K562 (cell line): Measurements from ENCODE around the gene SEMA4G. TPM values are rescaled to one million over a fixed set of nuclear protein-coding genes. Genes with fewer than 3 reads are reported as not detected.

Source experiments
- ATAC-seq: fragments of 200-7000 bp; cut with Tn5 transposase; 3 replicates; pipeline ENCODE4 v1.9.1; 2020; ENCODE audit warnings: moderate library complexity
- BruUV-seq: library from RNA; stranded (reverse); fragments of 400-500 nt; replicated peaks from 2 replicates; lab custom pipeline; 2021; lab: Mats Ljungman, UMichigan
- CTCF ChIA-PET: fragments of 300-600 bp; formaldehyde crosslinking; extraction: SDS; loops from one replicate; lab custom pipeline; 2021; ENCODE audit warnings: low intra/inter-chr PET ratio; lab: Yijun Ruan, JAX
- POLR2A ChIA-PET: fragments of 300-600, 350-650 bp; sonication (Branson Sonifier 250); formaldehyde crosslinking; extraction: SDS; loops from one replicate; lab custom pipeline; 2021; ENCODE audit warnings: antibody characterized with exemption, inconsistent platforms; lab: Yijun Ruan, JAX
- DNase-seq, 4 experiments: peaks; one replicate each; pipeline versions ENCODE4 v3.0.0 to v3.0.0-alpha.2; 2011 to 2018; ENCODE audit warnings: low spot score in 3 of 4, mixed read lengths in 3 of 4; ENCODE audit errors: extremely low read depth in 1 of 4
- FAIRE-seq: peaks from 2 replicates; lab custom pipeline; 2011; peaks lifted over from hg19 to GRCh38; lab: Jason Lieb, UNC
- H2AFZ ChIP-seq: 2 replicates; pipeline ENCODE4 v1.6.0; 2011; ENCODE audit warnings: low read depth, low read length, control low read depth, inconsistent platforms
- H3K27ac ChIP-seq: fragments of 200-600 bp; 3 replicates; pipeline ENCODE4 v1.8.0; 2011; ENCODE audit warnings: low read depth, mild to moderate bottlenecking, control low read depth, inconsistent platforms, low read length, moderate library complexity, mixed read lengths; ENCODE audit errors: extremely low read depth
- H3K27me3 ChIP-seq, 2 experiments: fragments of 300-600 bp in 1 of 2; 2 replicates in 1 of 2; 3 replicates in 1 of 2; pipeline versions ENCODE4 v1.6.0 to v1.8.0; 2011; ENCODE audit warnings: inconsistent platforms in 2 of 2, low read length in 2 of 2, mild to moderate bottlenecking in 1 of 2, mixed read lengths in 1 of 2, moderate library complexity in 1 of 2; ENCODE audit not compliant: control insufficient read depth in 2 of 2, insufficient read depth in 2 of 2
- H3K36me3 ChIP-seq: fragments of 300-600 bp; 3 replicates; pipeline ENCODE4 v1.8.0; 2011; ENCODE audit warnings: mild to moderate bottlenecking, low read length, inconsistent platforms; ENCODE audit not compliant: control insufficient read depth, insufficient read depth
- H3K4me1 ChIP-seq, 2 experiments: fragments of 200-600 bp in 1 of 2; replicated peaks in 1 of 2; 2 replicates in 1 of 2; 3 replicates in 1 of 2; pipeline versions ENCODE4 v1.5.1 to v1.8.0; 2011; ENCODE audit warnings: inconsistent platforms in 2 of 2, low read length in 2 of 2, mild to moderate bottlenecking in 1 of 2, mixed read lengths in 1 of 2, moderate library complexity in 1 of 2; ENCODE audit not compliant: control insufficient read depth in 2 of 2, insufficient read depth in 2 of 2
- H3K4me2 ChIP-seq: 2 replicates; pipeline ENCODE4 v1.6.1; 2011; ENCODE audit warnings: low read length, control low read depth, inconsistent platforms, mixed read lengths; ENCODE audit not compliant: insufficient read depth
- H3K4me3 ChIP-seq: fragments of 200-600 bp; sonication (generic), shearing (Covaris generic); 2 replicates; pipeline ENCODE4 v1.5.1; 2016; ENCODE audit warnings: control low read depth, inconsistent platforms
- H3K79me2 ChIP-seq: fragments of 200-600 bp; 3 replicates; pipeline ENCODE4 v1.8.0; 2011; ENCODE audit warnings: low read length, inconsistent platforms; ENCODE audit not compliant: control insufficient read depth, insufficient read depth
- H3K9ac ChIP-seq, 2 experiments: 2 replicates each; pipeline versions ENCODE4 v1.6.0 to v1.6.1; 2011; ENCODE audit warnings: low read depth in 2 of 2, low read length in 2 of 2, control low read depth in 1 of 2, inconsistent platforms in 1 of 2, mild to moderate bottlenecking in 1 of 2, mixed read lengths in 1 of 2; ENCODE audit not compliant: insufficient read depth in 1 of 2
- H3K9me1 ChIP-seq: one replicate; pipeline ENCODE4 v1.6.0; 2011; ENCODE audit warnings: inconsistent platforms, mild to moderate bottlenecking, low read length, moderate library complexity; ENCODE audit not compliant: control insufficient read depth, insufficient read depth
- H3K9me3 ChIP-seq: replicated peaks from 2 replicates; pipeline ENCODE4 v1.5.1; 2011; ENCODE audit warnings: low read depth, low read length, inconsistent platforms; ENCODE audit not compliant: control insufficient read depth, insufficient read depth
- H4K20me1 ChIP-seq: replicated peaks from 2 replicates; pipeline ENCODE4 v1.6.1; 2011; ENCODE audit warnings: low read length, inconsistent platforms, mixed read lengths; ENCODE audit not compliant: control insufficient read depth, insufficient read depth
- AFF4 ChIP-seq: sonication (generic); formaldehyde crosslinking; IDR thresholded peaks from 2 replicates; pipeline ENCODE4 v1.8.0; 2023; ENCODE audit warnings: mild to moderate bottlenecking, missing genetic modification reagents
- ATF2 ChIP-seq: sonication (generic); formaldehyde crosslinking; IDR thresholded peaks from 2 replicates; pipeline ENCODE4 v1.8.1; 2022; ENCODE audit warnings: missing genetic modification reagents
- CC2D1A ChIP-seq: fragments of 450-650 bp; IDR thresholded peaks from 2 replicates; pipeline ENCODE4 v1.6.1; 2017; ENCODE audit warnings: mild to moderate bottlenecking
- DMBX1 ChIP-seq: fragments of 250-450 bp; sonication (Bioruptor Pico); IDR thresholded peaks from 2 replicates; pipeline ENCODE4 v1.8.0; 2022; ENCODE audit warnings: inconsistent platforms, mild to moderate bottlenecking, moderate library complexity, borderline replicate concordance
- E2F1 ChIP-seq: sonication (generic); formaldehyde crosslinking; IDR thresholded peaks from 2 replicates; pipeline ENCODE4 v1.8.1; 2023; ENCODE audit warnings: mild to moderate bottlenecking, missing genetic modification reagents, moderate library complexity
- HDAC1 ChIP-seq, 2 experiments: fragments of 450-650 bp; IDR thresholded peaks; 2 replicates each; pipeline ENCODE4 v1.6.1; 2016 to 2017; ENCODE audit warnings: inconsistent platforms in 1 of 2, mild to moderate bottlenecking in 1 of 2, moderate library complexity in 1 of 2
- HES1 ChIP-seq: fragments of 450-650 bp; IDR thresholded peaks from 2 replicates; pipeline ENCODE4 v1.6.1; 2016; ENCODE audit warnings: low read depth, mild to moderate bottlenecking, moderate library complexity
- SRSF3 ChIP-seq: fragments of 200-400 bp; formaldehyde crosslinking; IDR thresholded peaks from 2 replicates; pipeline ENCODE4 v1.6.1; 2016; ENCODE audit warnings: mild to moderate bottlenecking, low read length, moderate library complexity; ENCODE audit not compliant: insufficient read depth
- USF1 ChIP-seq: sonication (generic); formaldehyde crosslinking; IDR thresholded peaks from 2 replicates; pipeline ENCODE4 v1.9.0; 2022; ENCODE audit warnings: mild to moderate bottlenecking, missing genetic modification reagents
- XRCC3 ChIP-seq: fragments of 450-650 bp; IDR thresholded peaks from 2 replicates; pipeline ENCODE4 v1.6.1; 2017; ENCODE audit warnings: mild to moderate bottlenecking, moderate library complexity
- ZNF212 ChIP-seq: fragments of 450-650 bp; formaldehyde crosslinking; IDR thresholded peaks from 2 replicates; pipeline ENCODE4 v1.4.0; 2020; ENCODE audit warnings: mild to moderate bottlenecking
- WGBS: fragments of 100-300 bp; shearing (Covaris generic); methylation state at CpG from one replicate; pipeline ENCODE4 v1.1.6; 2016; ENCODE audit warnings: low coverage, mixed read lengths; ENCODE audit not compliant: insufficient coverage; ENCODE audit errors: missing lambda C conversion rate; 5-methylcytosine and 5-hydroxymethylcytosine counted together
- in situ Hi-C: fragments of 300-500 bp; cut with MboI; formaldehyde crosslinking; loops from 4 replicates; pipeline ENCODE4 v1.15.0; 2018; ENCODE audit warnings: inconsistent platforms, mixed read lengths
- intact Hi-C: fragments of 100-400 bp; cut with micrococcal nuclease; formaldehyde crosslinking; loops from 2 replicates; pipeline ENCODE4 v1.14.2; 2022
- polyA plus RNA-seq, 8 experiments: library from polyadenylated mRNA; depleted of rRNA in 4 of 8; stranded (reverse) in 5 of 8; unstranded in 3 of 8; fragments of >200 nt; fragmentation: Nextera tagmentation in 2 of 8; fragmentation: Illumina TruSeq in 1 of 8; extraction: Ambion mirVana in 2 of 8; extraction: Trizol in 1 of 8; gene quantifications; 2 replicates each; pipeline versions ENCODE4 v1.2.1 to v1.2.3, GENCODE V29; 2011 to 2014; ENCODE audit warnings: inconsistent platforms in 1 of 8, missing spikeins in 1 of 8
- total RNA-seq, 7 experiments: library from RNA; depleted of rRNA in 6 of 7; stranded (reverse); fragments of >200 nt in 6 of 7; fragmentation: Illumina TruSeq in 2 of 7; extraction: Trizol in 2 of 7; gene quantifications; 2 replicates each; pipeline versions ENCODE4 v1.2.1 to v1.2.3, GENCODE V29; 2011 to 2021; ENCODE audit warnings: low replicate concordance in 1 of 7
- TF ChIP-seq, protein P1 (sequence below): fragments of 250-450 bp; sonication (Bioruptor Pico); IDR thresholded peaks from 2 replicates; pipeline ENCODE4 v1.9.0; 2021; ENCODE audit warnings: mild to moderate bottlenecking

SEMA4G gene
- total and polyA plus RNA-seq, 9 of the 15 experiments (the other 6 are each of a cell fraction or from before 2014, with no cell fraction given) = 0.40 to 7.8 (median 1.8) TPM

DNA sequence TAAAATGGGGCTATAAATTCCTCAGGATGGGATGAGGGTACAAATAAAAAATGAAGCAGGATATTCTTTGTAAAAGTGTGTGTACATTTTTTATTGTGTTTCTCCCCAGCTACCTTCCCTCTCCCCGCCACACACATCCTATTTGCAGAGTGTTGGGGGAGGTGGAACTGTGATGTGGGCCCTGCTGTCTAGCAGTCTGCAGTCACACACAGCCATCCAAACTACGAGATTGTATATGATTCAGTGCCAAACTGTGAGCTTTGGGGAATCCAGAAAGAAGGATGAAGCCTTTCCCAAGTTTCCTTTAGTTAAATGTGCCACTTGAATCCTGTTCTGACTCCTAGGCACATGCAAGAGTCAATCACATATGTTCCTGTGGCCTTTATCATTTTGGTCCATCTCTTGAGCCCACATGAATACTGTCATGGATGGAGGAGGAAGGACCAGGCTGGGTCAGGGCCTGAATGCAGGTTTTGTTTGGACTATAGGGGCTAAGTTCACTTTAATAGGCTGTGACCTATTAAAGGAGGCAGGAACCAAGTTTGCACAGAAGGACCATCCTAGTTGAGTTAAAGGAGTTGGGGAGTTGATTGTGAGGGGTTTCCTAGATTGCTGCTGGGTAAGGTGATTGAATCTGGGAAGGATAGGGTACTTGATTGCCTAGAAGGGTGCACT is 1.1 kb upstream of the SEMA4G start (continued):
- no peak for TF ChIP-seq SRSF3
- no peak for TF ChIP-seq CC2D1A
- no peak for TF ChIP-seq ATF2 (CRISPR knock-in tag)
- TF ChIP-seq HES1 = no peak
- TF ChIP-seq E2F1 (CRISPR knock-in tag) = no peak
- no peak for TF ChIP-seq XRCC3

DNA sequence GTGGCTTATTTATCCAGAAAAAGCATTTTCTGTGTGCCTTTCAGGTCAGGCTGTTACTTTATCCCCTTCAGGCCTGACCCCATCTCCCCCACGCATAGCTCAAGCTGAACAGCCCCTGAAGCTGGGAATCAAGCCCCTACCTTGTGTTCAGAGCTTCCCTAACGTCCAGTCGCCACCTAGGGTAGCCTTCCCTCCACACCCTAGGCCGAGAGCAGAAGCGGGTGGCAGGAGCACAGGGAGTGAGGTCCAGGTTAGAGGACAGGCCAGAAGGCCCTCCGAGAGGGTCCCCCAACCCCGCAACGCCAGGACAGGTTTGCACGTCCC is 479 bp upstream of the SEMA4G start:
- intact Hi-C loops (no loop called here), in situ Hi-C loops (no loop called here)
- DNase-seq (no peak), ATAC-seq (peak; percentile 61), FAIRE-seq (no peak)
- ChIA-PET CTCF (interaction anchor here (0.6 kb wide), 1 partner anchor 71 kb away, joined by 3 read pairs; no protein-coding TSS in a partner anchor), POLR2A (no interaction called here)
- WGBS = 33% methylated on average over 8 of the region's 9 CpGs
- Histone ChIP-seq H3K4me3 (peak overlapping the region; percentile 52), H3K36me3 (peaks cover 4% of the 10 kb centered on the region; the same call in 1 of the 3 replicates), H3K27ac (no peak overlapping the region), H2AFZ (peak overlapping the region; percentile 97), H3K9me3 (no peaks in the 10 kb centered on the region), H4K20me1 (no peaks in the 10 kb centered on the region), H3K4me1 (peaks cover 12 to 14% of the 10 kb centered on the region in 2 experiments), H3K9me1 (no peaks in the 10 kb centered on the region), H3K4me2 (peak overlapping the region; percentile 68), H3K9ac (peak overlapping the region; percentile 34 to 89; a peak in 3 of 4 replicates), H3K79me2 (no peaks in the 10 kb centered on the region), H3K27me3 (no peaks in the 10 kb centered on the region)
- BruUV-seq = no TSS peak
- TF ChIP-seq USF1 (CRISPR knock-in tag) (peak; percentile 23; the same call in 1 of the 2 replicates), DMBX1 (no peak), ZNF212 (CRISPR knock-in tag) (no peak), AFF4 (CRISPR knock-in tag) (no peak), HDAC1 (IDR thresholded peaks at IDR 0.05) (0 out of 4 replicates have a peak, but pooled peaks of 1 of the 2 experiments have one; percentile 7)
- TF ChIP-seq, protein P1, sequence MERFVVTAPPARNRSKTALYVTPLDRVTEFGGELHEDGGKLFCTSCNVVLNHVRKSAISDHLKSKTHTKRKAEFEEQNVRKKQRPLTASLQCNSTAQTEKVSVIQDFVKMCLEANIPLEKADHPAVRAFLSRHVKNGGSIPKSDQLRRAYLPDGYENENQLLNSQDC (CRISPR knock-in tag) = no peak
